ENCODE measurements around the gene HECW1. TPM values are rescaled to one million over a fixed set of nuclear protein-coding genes. Genes with fewer than 3 reads are reported as not detected.
A peak's percentile ranks its signal among the peaks of the same experiment; 100 is the strongest.

The HECW1 gene
- total RNA-seq, 2 experiments from 2014 or later: not detected

GRCh38 chr7:43308913-43309705 is 196.7 kb downstream of the HECW1 start:
- ATAC-seq: no peak
- peaks cover 8% of the 10 kb centered on the region for H3K4me1 Mint-ChIP-seq
- CTCF ChIA-PET: no interaction called here

GRCh38 chr7:43309706-43310022 is 197.2 kb downstream of the HECW1 start:
- CTCF ChIA-PET: no interaction called here
- Mint-ChIP-seq H3K27me3 (peaks cover 10% of the 10 kb centered on the region), H3K4me1 (peaks cover 14% of the 10 kb centered on the region), H3K27ac (no peak overlapping the region), H3K9me3 (ENCODE audit: low read depth) (no peaks in the 10 kb centered on the region), H3K4me3 (no peak overlapping the region), H3K36me3 (no peaks in the 10 kb centered on the region)
- ATAC-seq: no peak
- no peak for DNase-seq

More at GRCh38 chr7:43308913-43309705, 196.7 kb downstream of the HECW1 start:
- peaks cover 10% of the 10 kb centered on the region for H3K27me3 Mint-ChIP-seq
- no peaks in the 10 kb centered on the region for H3K9me3 Mint-ChIP-seq (ENCODE audit: low read depth)
- no peak overlapping the region for H3K4me3 Mint-ChIP-seq
- no peak overlapping the region for H3K27ac Mint-ChIP-seq
- no peaks in the 10 kb centered on the region for H3K36me3 Mint-ChIP-seq
- no peak for DNase-seq

DNA sequence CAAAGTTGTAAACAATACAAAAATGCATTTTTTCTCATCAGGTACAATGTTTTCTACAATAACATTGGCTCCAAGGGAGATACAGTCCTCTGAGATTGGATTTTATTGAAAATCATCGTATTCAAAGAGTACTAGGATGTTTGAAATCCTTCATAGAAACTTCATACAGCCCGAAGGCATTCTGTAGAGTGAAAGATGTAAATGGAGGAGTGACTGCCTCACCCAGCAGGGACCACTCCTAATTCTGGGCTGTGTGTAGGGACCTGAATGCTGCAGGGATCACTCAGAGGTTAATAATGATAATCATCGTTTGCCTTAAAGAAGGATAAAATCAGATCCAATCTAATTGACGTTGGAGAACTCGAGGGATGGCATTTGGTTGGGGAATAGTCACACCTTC is 198.6 kb downstream of the HECW1 start:
- DNase-seq (no peak), ATAC-seq (no peak)
- peaks cover 10% of the 10 kb centered on the region for H3K27me3 Mint-ChIP-seq
- no peak overlapping the region for H3K4me3 Mint-ChIP-seq
- H3K27ac Mint-ChIP-seq: no peak overlapping the region
- CTCF ChIA-PET: no interaction called here
- no peaks in the 10 kb centered on the region for H3K36me3 Mint-ChIP-seq
- H3K9me3 Mint-ChIP-seq (ENCODE audit: low read depth): no peaks in the 10 kb centered on the region
- peaks cover 16% of the 10 kb centered on the region for H3K4me1 Mint-ChIP-seq

DNA sequence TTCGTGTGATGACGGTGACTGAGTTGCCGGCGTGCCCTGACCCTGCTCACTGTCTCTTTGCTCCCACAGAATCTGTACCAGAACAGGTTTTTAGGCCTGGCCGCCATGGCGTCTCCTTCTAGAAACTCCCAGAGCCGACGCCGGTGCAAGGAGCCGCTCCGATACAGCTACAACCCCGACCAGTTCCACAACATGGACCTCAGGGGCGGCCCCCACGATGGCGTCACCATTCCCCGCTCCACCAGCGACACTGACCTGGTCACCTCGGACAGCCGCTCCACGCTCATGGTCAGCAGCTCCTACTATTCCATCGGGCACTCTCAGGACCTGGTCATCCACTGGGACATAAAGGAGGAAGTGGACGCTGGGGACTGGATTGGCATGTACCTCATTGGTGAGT is 199.2 kb downstream of the HECW1 start:
- Mint-ChIP-seq H3K36me3 (no peaks in the 10 kb centered on the region), H3K27ac (no peak overlapping the region), H3K4me3 (no peak overlapping the region), H3K27me3 (peaks cover 8% of the 10 kb centered on the region), H3K9me3 (ENCODE audit: low read depth) (no peaks in the 10 kb centered on the region), H3K4me1 (peaks cover 16% of the 10 kb centered on the region)
- CTCF ChIA-PET: no interaction called here
- ATAC-seq: no peak
- no peak for DNase-seq

DNA sequence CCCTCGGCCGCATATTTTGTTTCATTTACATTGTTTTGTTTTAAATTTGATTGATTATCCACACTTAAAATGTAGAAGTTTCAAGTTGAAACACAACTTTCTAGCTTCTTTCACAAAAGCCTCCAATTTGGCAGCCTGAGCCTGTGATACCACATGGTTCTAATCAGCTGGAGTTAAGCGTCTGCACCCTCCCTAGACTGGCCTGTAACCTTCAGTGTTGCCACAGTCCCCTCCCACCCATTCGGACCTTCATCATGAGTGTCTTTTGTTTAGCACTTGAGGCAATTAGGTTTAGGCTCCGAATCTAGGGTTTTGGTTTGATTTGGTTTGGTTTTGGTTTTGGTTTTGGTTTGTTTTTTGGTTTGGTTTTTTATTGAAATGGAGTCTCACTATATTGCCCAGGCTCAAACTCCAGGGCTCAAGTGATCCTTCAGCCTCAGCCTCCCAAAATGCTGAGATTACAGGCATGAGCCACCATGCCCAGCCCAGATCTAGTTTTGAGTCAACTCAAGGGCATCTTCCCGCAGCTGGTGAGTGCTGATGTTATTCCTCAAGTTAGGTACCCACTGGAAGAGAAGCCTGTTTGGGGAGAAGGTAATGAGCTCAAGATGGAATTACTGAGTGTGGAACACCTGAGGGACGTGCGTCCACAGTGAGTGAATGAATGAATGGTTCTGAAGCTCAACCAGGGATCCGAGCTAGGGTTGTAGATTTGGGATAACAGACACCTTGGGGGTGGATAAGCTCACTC is 201.4 kb downstream of the HECW1 start:
- peaks cover 16% of the 10 kb centered on the region for H3K4me1 Mint-ChIP-seq
- no peaks in the 10 kb centered on the region for H3K9me3 Mint-ChIP-seq (ENCODE audit: low read depth)
- H3K27me3 Mint-ChIP-seq: peaks cover 9% of the 10 kb centered on the region
- ATAC-seq (peak; percentile 16), DNase-seq (no peak)
- no peak overlapping the region for H3K4me3 Mint-ChIP-seq
- H3K36me3 Mint-ChIP-seq: no peaks in the 10 kb centered on the region
- no peak overlapping the region for H3K27ac Mint-ChIP-seq
- CTCF ChIA-PET: interaction anchor here (1.1 to 1.4 kb wide), 2 partner anchors 9 to 10 kb away, joined by 3 to 4 read pairs; no protein-coding TSS in a partner anchor

DNA sequence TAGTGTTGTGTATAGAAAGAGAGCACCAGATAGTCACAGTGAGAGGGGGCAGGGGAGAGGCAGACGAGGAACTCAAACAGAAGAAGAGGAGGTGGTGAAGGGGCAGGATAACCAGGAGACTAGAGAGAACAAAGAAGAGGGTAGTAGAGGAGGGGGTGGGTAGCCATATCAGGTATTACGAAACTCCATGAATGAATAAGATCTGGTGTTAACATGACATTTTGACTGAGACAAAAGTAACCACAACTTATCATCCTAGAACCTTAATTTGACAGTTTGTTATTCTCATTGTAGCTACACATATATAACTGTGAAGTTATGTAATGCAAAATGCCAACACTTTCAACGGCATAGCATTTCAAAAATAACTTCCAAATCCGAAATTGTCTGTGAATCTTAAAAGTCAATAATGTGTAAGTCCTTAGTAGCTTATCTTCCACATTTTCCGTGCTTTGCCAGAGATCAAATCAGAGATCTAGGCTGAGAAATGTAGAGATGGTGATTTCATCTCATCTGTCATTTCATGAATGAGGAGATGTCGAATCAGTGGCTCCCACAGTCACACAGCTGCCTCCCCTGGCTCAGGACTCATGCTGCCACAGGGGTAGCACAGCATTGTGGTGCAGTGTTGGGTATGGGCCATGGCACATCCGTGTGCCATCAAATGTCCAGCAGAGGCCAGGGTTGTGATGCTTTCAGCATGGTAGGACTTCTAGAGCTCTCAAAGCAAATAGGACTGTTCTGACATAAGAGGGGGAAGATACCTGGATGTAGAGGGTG is 202.1 kb downstream of the HECW1 start:
- Mint-ChIP-seq H3K36me3 (no peaks in the 10 kb centered on the region), H3K27ac (no peak overlapping the region), H3K27me3 (peaks cover 9% of the 10 kb centered on the region), H3K9me3 (ENCODE audit: low read depth) (no peaks in the 10 kb centered on the region), H3K4me1 (peaks cover 16% of the 10 kb centered on the region), H3K4me3 (no peak overlapping the region)
- DNase-seq (peak; percentile 49), ATAC-seq (peak; percentile 58)
- CTCF ChIA-PET: interaction anchor here (1.1 to 1.4 kb wide), 3 partner anchors 9 to 127 kb away, joined by 3 to 4 read pairs (median 3); no protein-coding TSS in a partner anchor

GRCh38 chr7:43317075-43317474 is 204.6 kb downstream of the HECW1 start:
- ATAC-seq (no peak), DNase-seq (no peak)
- H3K9me3 Mint-ChIP-seq (ENCODE audit: low read depth): no peaks in the 10 kb centered on the region
- no peaks in the 10 kb centered on the region for H3K36me3 Mint-ChIP-seq
- CTCF ChIA-PET: no interaction called here
- no peak overlapping the region for H3K27ac Mint-ChIP-seq
- H3K27me3 Mint-ChIP-seq: peaks cover 13% of the 10 kb centered on the region
- peaks cover 16% of the 10 kb centered on the region for H3K4me1 Mint-ChIP-seq
- H3K4me3 Mint-ChIP-seq: no peak overlapping the region

DNA sequence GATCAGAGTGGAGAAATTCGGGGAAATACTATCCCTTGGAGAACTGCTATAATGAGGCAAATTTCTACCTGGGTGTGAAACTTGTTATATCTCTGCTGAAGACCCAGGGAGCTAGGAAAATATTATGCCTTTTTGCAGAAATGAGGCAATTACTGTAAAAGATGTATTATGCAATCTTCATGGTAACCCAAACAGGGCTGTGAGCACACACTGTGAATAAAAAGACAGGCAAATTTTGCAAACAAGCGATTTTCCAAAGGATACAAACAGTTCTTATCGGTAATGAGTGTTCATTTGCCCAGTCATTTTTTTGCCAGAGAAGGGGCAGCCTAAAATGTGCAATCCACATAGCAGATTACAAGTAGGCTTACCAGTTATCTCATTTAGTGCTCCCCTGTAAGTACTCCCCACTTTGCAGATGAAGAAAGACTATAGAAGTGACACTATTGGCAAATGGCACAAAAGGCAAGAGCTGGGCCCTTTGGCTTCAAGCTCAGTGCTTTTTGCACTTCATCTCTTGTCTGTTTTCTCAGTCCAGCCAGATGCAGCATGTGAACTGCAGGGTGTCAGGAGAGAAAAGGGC is 205.8 kb downstream of the HECW1 start:
- ATAC-seq (no peak), DNase-seq (no peak)
- Mint-ChIP-seq H3K4me1 (peaks cover 16% of the 10 kb centered on the region), H3K9me3 (ENCODE audit: low read depth) (no peaks in the 10 kb centered on the region), H3K27me3 (peaks cover 13% of the 10 kb centered on the region), H3K36me3 (no peaks in the 10 kb centered on the region), H3K4me3 (no peak overlapping the region), H3K27ac (no peak overlapping the region)
- CTCF ChIA-PET: no interaction called here

- no peaks in the 10 kb centered on the region for H3K36me3 Mint-ChIP-seq
- ATAC-seq (no peak), DNase-seq (no peak)
- H3K9me3 Mint-ChIP-seq (ENCODE audit: low read depth): no peaks in the 10 kb centered on the region
- CTCF ChIA-PET: no interaction called here
- no peaks in the 10 kb centered on the region for H3K4me1 Mint-ChIP-seq
- no peak overlapping the region for H3K27ac Mint-ChIP-seq
- peaks cover 10% of the 10 kb centered on the region for H3K27me3 Mint-ChIP-seq
- H3K4me3 Mint-ChIP-seq: no peak overlapping the region
These were observed 213.1 kb downstream of the HECW1 start for GRCh38 chr7:43325595-43325994.

- CTCF ChIA-PET: no interaction called here
- Mint-ChIP-seq H3K36me3 (no peaks in the 10 kb centered on the region), H3K27me3 (peaks cover 9% of the 10 kb centered on the region), H3K9me3 (ENCODE audit: low read depth) (no peaks in the 10 kb centered on the region), H3K4me1 (no peaks in the 10 kb centered on the region), H3K27ac (no peak overlapping the region), H3K4me3 (no peak overlapping the region)
- DNase-seq (no peak), ATAC-seq (no peak)
These were observed 215.9 kb downstream of the HECW1 start for GRCh38 chr7:43328336-43328735.

DNA sequence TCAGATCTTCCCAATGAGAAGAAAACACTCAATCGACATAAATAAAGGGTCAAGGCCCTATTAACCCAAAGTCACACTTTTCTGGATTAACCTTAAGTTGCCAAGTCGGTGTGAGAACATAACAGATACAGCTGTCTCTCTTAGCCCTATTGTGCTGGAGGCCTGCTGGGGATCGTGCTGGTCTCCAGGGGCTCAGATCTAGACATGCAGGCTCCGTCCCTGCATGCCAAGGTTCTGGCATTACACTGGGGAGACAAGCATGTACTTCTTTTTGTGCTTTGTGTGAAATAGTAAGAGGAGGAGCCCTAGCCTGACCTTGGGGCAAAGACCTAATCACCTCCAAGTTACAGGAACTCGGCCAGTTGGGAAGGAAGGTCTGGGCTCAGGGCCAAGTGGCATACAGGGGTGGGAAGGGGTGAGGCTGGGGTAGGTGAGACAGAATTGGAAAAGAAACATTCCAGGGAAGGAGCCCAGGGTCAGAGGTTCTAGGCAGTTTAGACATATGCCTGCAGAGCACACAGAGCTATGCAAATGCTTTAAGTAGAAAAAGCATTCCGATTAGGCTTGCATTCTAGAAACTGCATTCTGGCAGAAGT is 216.4 kb downstream of the HECW1 start:
- no peak overlapping the region for H3K27ac Mint-ChIP-seq
- ATAC-seq (no peak), DNase-seq (no peak)
- no peaks in the 10 kb centered on the region for H3K9me3 Mint-ChIP-seq (ENCODE audit: low read depth)
- H3K4me3 Mint-ChIP-seq: no peak overlapping the region
- H3K36me3 Mint-ChIP-seq: no peaks in the 10 kb centered on the region
- CTCF ChIA-PET: no interaction called here
- H3K4me1 Mint-ChIP-seq: no peaks in the 10 kb centered on the region
- peaks cover 10% of the 10 kb centered on the region for H3K27me3 Mint-ChIP-seq

- no peak overlapping the region for H3K27ac Mint-ChIP-seq
- CTCF ChIA-PET: no interaction called here
- H3K9me3 Mint-ChIP-seq (ENCODE audit: low read depth): no peaks in the 10 kb centered on the region
- no peaks in the 10 kb centered on the region for H3K36me3 Mint-ChIP-seq
- H3K27me3 Mint-ChIP-seq: peaks cover 17% of the 10 kb centered on the region
- no peaks in the 10 kb centered on the region for H3K4me1 Mint-ChIP-seq
- no peak overlapping the region for H3K4me3 Mint-ChIP-seq
- ATAC-seq (no peak), DNase-seq (no peak)
These were observed 219.8 kb downstream of the HECW1 start for GRCh38 chr7:43332193-43332796.

DNA sequence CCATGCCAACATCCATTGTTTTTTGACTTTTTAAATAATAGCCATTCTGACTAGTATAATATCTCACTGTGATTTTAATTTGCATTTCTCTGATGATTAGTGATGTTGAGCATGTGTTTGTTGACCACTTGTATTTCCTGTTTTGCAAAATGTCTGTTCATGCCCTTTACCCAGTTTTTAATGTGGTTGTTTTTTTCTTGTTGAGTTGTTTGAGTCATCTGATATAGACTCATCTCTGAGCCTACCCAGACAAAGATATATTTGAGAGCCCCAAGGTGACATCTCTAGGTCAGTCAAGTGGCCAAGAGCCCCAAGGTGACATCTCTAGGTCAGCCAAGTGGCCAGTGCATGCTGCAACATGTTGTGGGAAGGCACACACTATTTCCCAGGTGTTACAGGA is 224.7 kb downstream of the HECW1 start:
- Mint-ChIP-seq H3K27me3 (peaks cover 29% of the 10 kb centered on the region), H3K36me3 (no peaks in the 10 kb centered on the region), H3K27ac (no peak overlapping the region), H3K9me3 (ENCODE audit: low read depth) (no peaks in the 10 kb centered on the region), H3K4me1 (no peaks in the 10 kb centered on the region), H3K4me3 (no peak overlapping the region)
- no peak for ATAC-seq
- CTCF ChIA-PET: no interaction called here
- no peak for DNase-seq

Measured in activated CD8-positive, alpha-beta memory T cell treated with anti-CD3 and anti-CD28 coated beads, Interleukin-2, amount 10 ng/mL, durations not matched to agents 7 days and 5 days (primary cell).